Stimulated activated CD4-positive, alpha-beta T cell treated with anti-CD3 and anti-CD28 coated beads, Interleukin-12 subunit alpha, Interleukin-12 subunit beta, amount 100 ng/mL, for 24 hours (primary cell): Measurements from ENCODE around the gene SMIM23.
"Not testable (repeated sequence)": the region's sequence is repeated elsewhere in the genome, so short reads cannot be mapped to it uniquely, and the experiment has no call there.

Experiments
- DNase-seq, 2 experiments: peaks; one replicate each; pipeline ENCODE4 v3.0.0-alpha.2; 2020; ENCODE audit warnings: low read depth in 2 of 2

SMIM23 gene

GRCh38 chr5:171773106-171773505 lies 12.5 kb upstream of the SMIM23 start:
- DNase-seq, result no peak

GRCh38 chr5:171774418-171774817 lies 11.2 kb upstream of the SMIM23 start:
- no peak for DNase-seq

GRCh38 chr5:171776213-171776612 lies 9.4 kb upstream of the SMIM23 start:
- no peak for DNase-seq

- DNase-seq, result no peak
These were observed 8.6 kb upstream of the SMIM23 start for GRCh38 chr5:171776770-171777759.

- DNase-seq, result not testable (repeated sequence)
These were observed 3.9 kb upstream of the SMIM23 start for GRCh38 chr5:171781744-171782143.

- no peak for DNase-seq
These were observed 3.2 kb upstream of the SMIM23 start for GRCh38 chr5:171782332-171782966.

- DNase-seq, result no peak
These were observed 2.6 kb upstream of the SMIM23 start for GRCh38 chr5:171783051-171783450.

GRCh38 chr5:171789353-171789752 lies 3.7 kb downstream of the SMIM23 start:
- DNase-seq, result no peak

- DNase-seq, result no peak
These were observed 4.8 kb downstream of the SMIM23 start for GRCh38 chr5:171790408-171790807.

- no peak for DNase-seq
These were observed 8.9 kb downstream of the SMIM23 start for GRCh38 chr5:171794470-171794960.

- DNase-seq, result no peak
These were observed 9.8 kb downstream of the SMIM23 start for GRCh38 chr5:171795381-171795780.

GRCh38 chr5:171796436-171796835 lies 10.8 kb downstream of the SMIM23 start:
- no peak for DNase-seq

- no peak for DNase-seq
These were observed 11.9 kb downstream of the SMIM23 start for GRCh38 chr5:171797543-171797942.

- DNase-seq, result no peak
These were observed 12.8 kb downstream of the SMIM23 start for GRCh38 chr5:171798418-171798817.

- DNase-seq, result no peak
These were observed 16.2 kb downstream of the SMIM23 start for GRCh38 chr5:171801839-171802238.

GRCh38 chr5:171805746-171806145 lies 20.1 kb downstream of the SMIM23 start:
- DNase-seq, result no peak

- DNase-seq, result no peak
These were observed 21.5 kb downstream of the SMIM23 start for GRCh38 chr5:171806976-171807747.

GRCh38 chr5:171808453-171808852 lies 22.8 kb downstream of the SMIM23 start:
- DNase-seq, result no peak

GRCh38 chr5:171808951-171809350 lies 23.3 kb downstream of the SMIM23 start:
- DNase-seq, result no peak

- no peak for DNase-seq
These were observed 24.6 kb downstream of the SMIM23 start for GRCh38 chr5:171810227-171810626.

- DNase-seq, result no peak
These were observed 27.7 kb downstream of the SMIM23 start for GRCh38 chr5:171813270-171813669.
